Fibroblast of peridontal ligament (primary cell): ENCODE measurements around the gene ARHGAP42.

ENCODE experiments used
- DNase-seq: peaks from one replicate; pipeline ENCODE4 v3.0.0-alpha.2; 2010; ENCODE audit errors: extremely low read depth

The ARHGAP42 gene

GRCh38 chr11:101022256-101022655 lies 335.2 kb downstream of the ARHGAP42 start:
- no peak for DNase-seq

GRCh38 chr11:101028644-101029043 lies 341.6 kb downstream of the ARHGAP42 start:
- no peak for DNase-seq

- DNase-seq = no peak
These were observed 342.9 kb downstream of the ARHGAP42 start for GRCh38 chr11:101030015-101030414.

GRCh38 chr11:101030692-101031091 lies 343.6 kb downstream of the ARHGAP42 start:
- no peak for DNase-seq

- no peak for DNase-seq
These were observed 344.6 kb downstream of the ARHGAP42 start for GRCh38 chr11:101031713-101032112.

- DNase-seq = no peak
These were observed 345.9 kb downstream of the ARHGAP42 start for GRCh38 chr11:101032991-101033390.

GRCh38 chr11:101034076-101034475 lies 347.0 kb downstream of the ARHGAP42 start:
- DNase-seq = peak; percentile 11

GRCh38 chr11:101035872-101036271 lies 348.8 kb downstream of the ARHGAP42 start:
- no peak for DNase-seq
